ENCODE results near the gene AP5Z1.

The AP5Z1 gene

GRCh38 chr7:4775250-4775847, at the start of gene AP5Z1:
TSS of gene AP5Z1 (plus strand) at chr7:4775623. CDS start at chr7:4775716, 93 bp downstream.
- peak; percentile 95 for DNase-seq

GRCh38 chr7:4725850-4726450, 49.5 kb upstream of the AP5Z1 start:
- DNase-seq = no peak

GRCh38 chr7:4726566-4726965, 48.9 kb upstream of the AP5Z1 start:
- DNase-seq = no peak

GRCh38 chr7:4727914-4728705, 47.3 kb upstream of the AP5Z1 start:
- DNase-seq = no peak

- DNase-seq = no peak
Observed at GRCh38 chr7:4729266-4729665, 46.2 kb upstream of the AP5Z1 start.

- no peak for DNase-seq
Observed at GRCh38 chr7:4730276-4730675, 45.1 kb upstream of the AP5Z1 start.

GRCh38 chr7:4730971-4731370, 44.5 kb upstream of the AP5Z1 start:
- DNase-seq = no peak

GRCh38 chr7:4731803-4732202, 43.6 kb upstream of the AP5Z1 start:
- DNase-seq = no peak

- no peak for DNase-seq
Observed at GRCh38 chr7:4733936-4734528, 41.4 kb upstream of the AP5Z1 start.

GRCh38 chr7:4734587-4735345, 40.7 kb upstream of the AP5Z1 start:
- DNase-seq = no peak

GRCh38 chr7:4737300-4737699, 38.1 kb upstream of the AP5Z1 start:
- no peak for DNase-seq

GRCh38 chr7:4738711-4739527, 36.5 kb upstream of the AP5Z1 start:
- DNase-seq = no peak

GRCh38 chr7:4739528-4739992, 35.9 kb upstream of the AP5Z1 start:
- DNase-seq = no peak

GRCh38 chr7:4740796-4741195, 34.6 kb upstream of the AP5Z1 start:
- DNase-seq = no peak

- no peak for DNase-seq
Observed at GRCh38 chr7:4742051-4742573, 33.3 kb upstream of the AP5Z1 start.

- no peak for DNase-seq
Observed at GRCh38 chr7:4742852-4743251, 32.6 kb upstream of the AP5Z1 start.

GRCh38 chr7:4744391-4745264, 30.8 kb upstream of the AP5Z1 start:
- peak; percentile 93 for DNase-seq

- DNase-seq = no peak
Observed at GRCh38 chr7:4745265-4745919, 30.0 kb upstream of the AP5Z1 start.

GRCh38 chr7:4745971-4746919, 29.2 kb upstream of the AP5Z1 start:
- DNase-seq = peak; percentile 81
